ENCODE measurements around the gene ARMC12. TPM values are rescaled to one million over a fixed set of nuclear protein-coding genes. Genes with fewer than 3 reads are reported as not detected.

Gene ARMC12
- total and polyA plus RNA-seq, 2 donors (not counting 1 experiment from before 2014, with no cell fraction given): 0.17 to 0.50 TPM

- TF ChIP-seq EZH2 (IDR thresholded peaks at IDR 0.05; ENCODE audit: low read length, missing control alignments) (no peak), CTCF (conservative IDR thresholded peaks at IDR 0.05 in 1 of 2, IDR thresholded peaks at IDR 0.05 in 1 of 2; ENCODE audit: low read depth in 1 of 2, low read length in 2 of 2) (no peak)
- DNase-seq (ENCODE audit: low read depth in 2 of 2): no peak
- peak overlapping the region; percentile 95 for H3K4me2 ChIP-seq (ENCODE audit: extremely low read depth, insufficient read depth, low read length)
- peak overlapping the region in 1 of 4 experiments; percentile 55 for H3K4me3 ChIP-seq (replicated peaks in 1 of 4; ENCODE audit: control extremely low read depth in 1 of 4, insufficient read depth in 1 of 4, low read depth in 3 of 4, low read length in 4 of 4)
- no peaks in the 10 kb centered on the region for H3K9me3 ChIP-seq (ENCODE audit: control insufficient read depth, insufficient read depth, low read depth, low read length)
- peak overlapping the region; percentile 90 for H2AFZ ChIP-seq (ENCODE audit: low read length)
- no peaks in the 10 kb centered on the region for H3K36me3 ChIP-seq (ENCODE audit: control insufficient read depth, insufficient read depth, low read length)
- peaks cover 34% of the 10 kb centered on the region for H3K4me1 ChIP-seq (ENCODE audit: control insufficient read depth, extremely low read depth, insufficient read depth, low read length)
- H4K20me1 ChIP-seq (ENCODE audit: control insufficient read depth, extremely low read depth, insufficient read depth, low read length): no peaks in the 10 kb centered on the region
- H3K27ac ChIP-seq (ENCODE audit: insufficient read depth, low read length): peak overlapping the region; percentile 87
- H3K79me2 ChIP-seq (ENCODE audit: control insufficient read depth, insufficient read depth, low read length): no peaks in the 10 kb centered on the region
- peak overlapping the region; percentile 71 for H3K9ac ChIP-seq (ENCODE audit: insufficient read depth, low read length)
- H3K27me3 ChIP-seq (ENCODE audit: control insufficient read depth, insufficient read depth, low read length): no peaks in the 10 kb centered on the region
These were observed 7.9 kb upstream of the ARMC12 start for GRCh38 chr6:35728683-35729678.

- no peak overlapping the region for H2AFZ ChIP-seq (ENCODE audit: low read length)
- no peak overlapping the region for H3K4me3 ChIP-seq (replicated peaks in 1 of 4; ENCODE audit: control extremely low read depth in 1 of 4, insufficient read depth in 1 of 4, low read depth in 3 of 4, low read length in 4 of 4)
- no peaks in the 10 kb centered on the region for H4K20me1 ChIP-seq (ENCODE audit: control insufficient read depth, extremely low read depth, insufficient read depth, low read length)
- no peak overlapping the region for H3K27ac ChIP-seq (ENCODE audit: insufficient read depth, low read length)
- no peak overlapping the region for H3K9ac ChIP-seq (ENCODE audit: insufficient read depth, low read length)
- H3K27me3 ChIP-seq (ENCODE audit: control insufficient read depth, insufficient read depth, low read length): no peaks in the 10 kb centered on the region
- TF ChIP-seq CTCF (conservative IDR thresholded peaks at IDR 0.05 in 1 of 2, IDR thresholded peaks at IDR 0.05 in 1 of 2; ENCODE audit: low read depth in 1 of 2, low read length in 2 of 2): no peak
- no peak for TF ChIP-seq EZH2 (IDR thresholded peaks at IDR 0.05; ENCODE audit: low read length, missing control alignments)
- H3K4me2 ChIP-seq (ENCODE audit: extremely low read depth, insufficient read depth, low read length): no peak overlapping the region
- no peaks in the 10 kb centered on the region for H3K79me2 ChIP-seq (ENCODE audit: control insufficient read depth, insufficient read depth, low read length)
- no peaks in the 10 kb centered on the region for H3K9me3 ChIP-seq (ENCODE audit: control insufficient read depth, insufficient read depth, low read depth, low read length)
- no peaks in the 10 kb centered on the region for H3K36me3 ChIP-seq (ENCODE audit: control insufficient read depth, insufficient read depth, low read length)
- peak in 1 of 2 donors; percentile 9 for DNase-seq (ENCODE audit: low read depth in 2 of 2)
- H3K4me1 ChIP-seq (ENCODE audit: control insufficient read depth, extremely low read depth, insufficient read depth, low read length): peaks cover 34% of the 10 kb centered on the region
These were observed 7.1 kb upstream of the ARMC12 start for GRCh38 chr6:35729722-35730121.

GRCh38 chr6:35730745-35731413 is 6.0 kb upstream of the ARMC12 start:
- Histone ChIP-seq H3K36me3 (ENCODE audit: control insufficient read depth, insufficient read depth, low read length) (no peaks in the 10 kb centered on the region), H3K9me3 (ENCODE audit: control insufficient read depth, insufficient read depth, low read depth, low read length) (no peaks in the 10 kb centered on the region), H3K4me3 (replicated peaks in 1 of 4; ENCODE audit: control extremely low read depth in 1 of 4, insufficient read depth in 1 of 4, low read depth in 3 of 4, low read length in 4 of 4) (peak overlapping the region in 2 of 4 experiments; percentile 23 to 78), H3K27ac (ENCODE audit: insufficient read depth, low read length) (peak overlapping the region; percentile 34), H3K27me3 (ENCODE audit: control insufficient read depth, insufficient read depth, low read length) (no peaks in the 10 kb centered on the region), H3K4me2 (ENCODE audit: extremely low read depth, insufficient read depth, low read length) (peak overlapping the region; percentile 56), H3K9ac (ENCODE audit: insufficient read depth, low read length) (no peak overlapping the region), H4K20me1 (ENCODE audit: control insufficient read depth, extremely low read depth, insufficient read depth, low read length) (no peaks in the 10 kb centered on the region), H3K4me1 (ENCODE audit: control insufficient read depth, extremely low read depth, insufficient read depth, low read length) (peaks cover 31% of the 10 kb centered on the region), H3K79me2 (ENCODE audit: control insufficient read depth, insufficient read depth, low read length) (no peaks in the 10 kb centered on the region), H2AFZ (ENCODE audit: low read length) (peak overlapping the region; percentile 51)
- DNase-seq (ENCODE audit: low read depth in 2 of 2): no peak
- TF ChIP-seq EZH2 (IDR thresholded peaks at IDR 0.05; ENCODE audit: low read length, missing control alignments) (no peak), CTCF (conservative IDR thresholded peaks at IDR 0.05 in 1 of 2, IDR thresholded peaks at IDR 0.05 in 1 of 2; ENCODE audit: low read depth in 1 of 2, low read length in 2 of 2) (no peak)

All from fibroblast of lung (primary cell).